ENCODE measurements around the gene MAGI1. TPM values are rescaled to one million over a fixed set of nuclear protein-coding genes. Genes with fewer than 3 reads are reported as not detected.

MAGI1 gene
- total RNA-seq, 6 donors from 2014 or later = 33.0 to 72.9 (median 62.4) TPM

GRCh38 chr3:65671004-65671403 is 367.7 kb downstream of the MAGI1 start:
- no peaks in the 10 kb centered on the region for H3K27me3 ChIP-seq
- ATAC-seq (ENCODE audit: low FRiP score in 2 of 2) = no peak
- WGBS, 2 donors = 70 to 73% methylated on average over 3 of the region's 3 CpGs
- H3K9me3 ChIP-seq = no peaks in the 10 kb centered on the region
- DNase-seq = no peak
- H3K27ac ChIP-seq = no peak overlapping the region
- no peak overlapping the region for H3K4me3 ChIP-seq
- no peaks in the 10 kb centered on the region for H3K36me3 ChIP-seq
- TF ChIP-seq POLR2AphosphoS5 (IDR thresholded peaks at IDR 0.05) (no peak), POLR2A (IDR thresholded peaks at IDR 0.05) (no peak), CTCF (IDR thresholded peaks at IDR 0.05) (no peak), EP300 (IDR thresholded peaks at IDR 0.05) (no peak)
- no peaks in the 10 kb centered on the region for H3K4me1 ChIP-seq

DNA sequence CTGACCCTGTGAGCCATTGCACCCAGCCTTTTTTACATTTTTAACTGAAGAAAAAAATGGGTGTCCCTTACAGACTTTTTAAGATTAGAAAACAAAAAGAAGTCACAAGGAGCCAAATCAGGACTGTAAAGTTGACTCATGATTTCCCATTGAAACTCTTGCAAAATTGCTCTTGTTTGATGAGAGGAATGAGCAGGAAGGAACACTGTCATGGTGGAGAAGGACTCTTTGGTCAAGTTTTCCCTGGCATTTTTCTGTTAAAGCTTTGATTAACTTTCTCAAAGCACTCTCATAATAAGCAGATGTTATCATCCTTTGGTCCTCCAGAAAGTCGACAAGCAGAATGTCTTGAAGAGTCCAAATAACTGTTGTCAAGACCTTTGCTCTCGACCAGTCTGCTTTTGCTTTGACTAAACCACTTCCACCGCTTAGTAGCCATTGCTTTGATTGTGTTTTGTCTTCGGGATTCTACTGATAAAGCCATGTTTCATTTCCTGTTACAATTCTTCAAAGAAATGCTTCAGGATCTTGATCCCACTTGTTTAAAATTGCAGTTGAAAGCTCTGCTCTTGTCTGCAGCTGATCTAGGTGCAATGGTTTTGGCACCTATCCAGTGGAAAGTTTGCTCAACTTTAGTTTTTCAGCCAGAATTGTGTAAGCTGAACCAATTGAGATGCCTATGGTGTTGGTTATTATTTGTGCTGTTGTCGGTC is 369.4 kb downstream of the MAGI1 start:
- DNase-seq = no peak
- Histone ChIP-seq H3K4me3 (no peak overlapping the region), H3K36me3 (no peaks in the 10 kb centered on the region), H3K27ac (no peak overlapping the region), H3K4me1 (no peaks in the 10 kb centered on the region), H3K9me3 (no peaks in the 10 kb centered on the region), H3K27me3 (no peaks in the 10 kb centered on the region)
- ATAC-seq (ENCODE audit: low FRiP score in 2 of 2) = no peak
- no peak for TF ChIP-seq CTCF (IDR thresholded peaks at IDR 0.05)
- no peak for TF ChIP-seq EP300 (IDR thresholded peaks at IDR 0.05)
- no peak for TF ChIP-seq POLR2A (IDR thresholded peaks at IDR 0.05)
- no peak for TF ChIP-seq POLR2AphosphoS5 (IDR thresholded peaks at IDR 0.05)
- 33 to 41% methylated on average over 5 of the region's 5 CpGs for WGBS, 2 donors

DNA sequence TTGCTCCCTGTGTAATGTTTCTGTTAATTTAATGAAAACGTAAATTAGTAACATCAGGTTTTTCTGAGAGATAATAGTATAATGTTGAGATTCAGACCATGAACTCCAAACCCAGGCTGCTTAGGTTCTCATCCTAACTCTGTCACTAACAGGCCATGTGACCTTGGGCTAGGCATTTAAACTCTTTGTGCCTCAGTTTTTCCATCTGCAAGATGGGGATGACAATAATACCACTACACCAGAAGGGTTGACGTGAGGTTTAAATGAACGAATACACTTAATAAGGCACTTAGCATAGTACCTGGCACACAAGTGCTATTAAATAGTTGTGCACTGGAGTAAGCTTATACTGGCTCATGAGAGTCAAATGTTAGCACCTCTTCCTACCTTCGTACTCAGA is 370.8 kb downstream of the MAGI1 start:
- no peaks in the 10 kb centered on the region for H3K36me3 ChIP-seq
- DNase-seq = no peak
- no peaks in the 10 kb centered on the region for H3K27me3 ChIP-seq
- ATAC-seq (ENCODE audit: low FRiP score in 2 of 2) = no peak
- TF ChIP-seq CTCF (IDR thresholded peaks at IDR 0.05) = no peak
- no peak for TF ChIP-seq POLR2A (IDR thresholded peaks at IDR 0.05)
- TF ChIP-seq EP300 (IDR thresholded peaks at IDR 0.05) = no peak
- TF ChIP-seq POLR2AphosphoS5 (IDR thresholded peaks at IDR 0.05) = no peak
- no peak overlapping the region for H3K27ac ChIP-seq
- no peaks in the 10 kb centered on the region for H3K4me1 ChIP-seq
- H3K4me3 ChIP-seq = no peak overlapping the region
- H3K9me3 ChIP-seq = no peaks in the 10 kb centered on the region
- WGBS, 2 donors = 91 to 94% methylated on average over 4 of the region's 4 CpGs

- no peak for TF ChIP-seq POLR2A (IDR thresholded peaks at IDR 0.05)
- no peak for TF ChIP-seq EP300 (IDR thresholded peaks at IDR 0.05)
- no peak for TF ChIP-seq POLR2AphosphoS5 (IDR thresholded peaks at IDR 0.05)
- TF ChIP-seq CTCF (IDR thresholded peaks at IDR 0.05) = no peak
- ATAC-seq (ENCODE audit: low FRiP score in 2 of 2) (no peak), DNase-seq (no peak)
- Histone ChIP-seq H3K9me3 (no peaks in the 10 kb centered on the region), H3K4me3 (no peak overlapping the region), H3K4me1 (no peaks in the 10 kb centered on the region), H3K36me3 (no peaks in the 10 kb centered on the region), H3K27ac (no peak overlapping the region), H3K27me3 (no peaks in the 10 kb centered on the region)
- WGBS, 2 donors = 76 to 82% methylated on average over 6 of the region's 6 CpGs
These were observed 372.1 kb downstream of the MAGI1 start for GRCh38 chr3:65666448-65667091.
